Measurements from ENCODE around the gene NTHL1. TPM values are rescaled to one million over a fixed set of nuclear protein-coding genes. Genes with fewer than 3 reads are reported as not detected.

Gene NTHL1
- total and polyA plus RNA-seq, 10 of the 15 experiments (the other 5 are each of a cell fraction or from before 2014, with no cell fraction given): 0.85 to 54.7 (median 39.0) TPM

- FAIRE-seq (no peak), ATAC-seq (no peak), DNase-seq (ENCODE audit: low read depth, low spot score) (no peak)
- Histone ChIP-seq H3K4me2 (ENCODE audit: control insufficient read depth, insufficient read depth) (no peak overlapping the region), H3K9ac (ENCODE audit: control insufficient read depth, insufficient read depth, low read length) (no peak overlapping the region), H3K4me3 (no peak overlapping the region), H3K79me2 (ENCODE audit: control insufficient read depth, insufficient read depth, low read length) (no peaks in the 10 kb centered on the region), H3K9me3 (replicated peaks; ENCODE audit: control insufficient read depth, insufficient read depth, low read length) (no peaks in the 10 kb centered on the region), H3K27ac (ENCODE audit: control insufficient read depth, insufficient read depth) (no peak overlapping the region), H2AFZ (ENCODE audit: control insufficient read depth, low read depth, low read length) (no peak overlapping the region), H3K36me3 (ENCODE audit: control insufficient read depth in 2 of 2, insufficient read depth in 2 of 2, low read length in 1 of 2) (no peaks in the 10 kb centered on the region), H4K20me1 (ENCODE audit: control insufficient read depth, insufficient read depth) (peaks cover 5% of the 10 kb centered on the region; the same call in 1 of the 2 replicates), H3K27me3 (replicated peaks in 1 of 2; ENCODE audit: control insufficient read depth in 2 of 2, insufficient read depth in 2 of 2, low read length in 1 of 2) (peaks cover 11 to 13% of the 10 kb centered on the region in 2 experiments), H3K4me1 (ENCODE audit: control insufficient read depth, insufficient read depth, low read length) (peaks cover under 1% of the 10 kb centered on the region; the same call in 1 of the 2 replicates)
- SMC1A ChIA-PET (ENCODE audit: uncharacterized antibody, unreplicated experiment): interaction anchor here (0.9 kb wide), 1 partner anchor 112 kb away, joined by 4 read pairs; no protein-coding TSS in a partner anchor
- RAD21 ChIA-PET (ENCODE audit: unreplicated experiment): no interaction called here
- intact Hi-C loops (cut with micrococcal nuclease; ENCODE audit: unreplicated experiment): no loop called here
- in situ Hi-C loops (cut with MboI): no loop called here
- BruUV-seq (replicated peaks): no TSS peak
- WGBS (ENCODE audit: insufficient coverage, insufficient replicate concordance, low lambda C conversion rate, missing lambda C conversion rate): 69% methylated on average over 18 of the region's 18 CpGs
- POLR2A ChIA-PET: no interaction called here
- CTCF ChIA-PET: no interaction called here
- TF ChIP-seq, protein P1, sequence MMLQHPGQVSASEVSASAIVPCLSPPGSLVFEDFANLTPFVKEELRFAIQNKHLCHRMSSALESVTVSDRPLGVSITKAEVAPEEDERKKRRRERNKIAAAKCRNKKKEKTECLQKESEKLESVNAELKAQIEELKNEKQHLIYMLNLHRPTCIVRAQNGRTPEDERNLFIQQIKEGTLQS (IDR thresholded peaks at IDR 0.05; ENCODE audit: borderline replicate concordance, extremely low read depth, low read depth, low read length): no peak
- TF ChIP-seq TAF1 (IDR thresholded peaks at IDR 0.05; ENCODE audit: borderline replicate concordance, low read depth, low read length) (no peak), ELK1 (IDR thresholded peaks at IDR 0.05; ENCODE audit: low read depth, low read length) (no peak), SP1 (IDR thresholded peaks at IDR 0.05; ENCODE audit: low read depth, low read length) (no peak), BHLHE40 (IDR thresholded peaks at IDR 0.05; ENCODE audit: borderline replicate concordance in 1 of 2, low read depth in 2 of 2, low read length in 1 of 2) (no peak), MEF2A (IDR thresholded peaks at IDR 0.05; ENCODE audit: insufficient read depth, low read depth, low read length) (no peak), KDM1A (IDR thresholded peaks at IDR 0.05; ENCODE audit: borderline replicate concordance) (no peak), IRF4 (IDR thresholded peaks at IDR 0.05; ENCODE audit: low read depth, low read length) (no peak), HSF1 (IDR thresholded peaks at IDR 0.05; ENCODE audit: low read depth, low read length) (no peak), MTA2 (IDR thresholded peaks at IDR 0.05; ENCODE audit: low read depth) (no peak), ZNF274 (IDR thresholded peaks at IDR 0.05; ENCODE audit: insufficient read depth, insufficient read length) (no peak)
- TF ChIP-seq, protein P2, sequence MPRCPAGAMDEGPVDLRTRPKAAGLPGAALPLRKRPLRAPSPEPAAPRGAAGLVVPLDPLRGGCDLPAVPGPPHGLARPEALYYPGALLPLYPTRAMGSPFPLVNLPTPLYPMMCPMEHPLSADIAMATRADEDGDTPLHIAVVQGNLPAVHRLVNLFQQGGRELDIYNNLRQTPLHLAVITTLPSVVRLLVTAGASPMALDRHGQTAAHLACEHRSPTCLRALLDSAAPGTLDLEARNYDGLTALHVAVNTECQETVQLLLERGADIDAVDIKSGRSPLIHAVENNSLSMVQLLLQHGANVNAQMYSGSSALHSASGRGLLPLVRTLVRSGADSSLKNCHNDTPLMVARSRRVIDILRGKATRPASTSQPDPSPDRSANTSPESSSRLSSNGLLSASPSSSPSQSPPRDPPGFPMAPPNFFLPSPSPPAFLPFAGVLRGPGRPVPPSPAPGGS (IDR thresholded peaks at IDR 0.05; ENCODE audit: borderline replicate concordance, insufficient read depth, low read depth, low read length, poor library complexity, severe bottlenecking): no peak
- TF ChIP-seq, protein P3, sequence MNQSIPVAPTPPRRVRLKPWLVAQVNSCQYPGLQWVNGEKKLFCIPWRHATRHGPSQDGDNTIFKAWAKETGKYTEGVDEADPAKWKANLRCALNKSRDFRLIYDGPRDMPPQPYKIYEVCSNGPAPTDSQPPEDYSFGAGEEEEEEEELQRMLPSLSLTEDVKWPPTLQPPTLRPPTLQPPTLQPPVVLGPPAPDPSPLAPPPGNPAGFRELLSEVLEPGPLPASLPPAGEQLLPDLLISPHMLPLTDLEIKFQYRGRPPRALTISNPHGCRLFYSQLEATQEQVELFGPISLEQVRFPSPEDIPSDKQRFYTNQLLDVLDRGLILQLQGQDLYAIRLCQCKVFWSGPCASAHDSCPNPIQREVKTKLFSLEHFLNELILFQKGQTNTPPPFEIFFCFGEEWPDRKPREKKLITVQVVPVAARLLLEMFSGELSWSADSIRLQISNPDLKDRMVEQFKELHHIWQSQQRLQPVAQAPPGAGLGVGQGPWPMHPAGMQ (IDR thresholded peaks at IDR 0.05; ENCODE audit: borderline replicate concordance): no peak
- TF ChIP-seq, protein P4, sequence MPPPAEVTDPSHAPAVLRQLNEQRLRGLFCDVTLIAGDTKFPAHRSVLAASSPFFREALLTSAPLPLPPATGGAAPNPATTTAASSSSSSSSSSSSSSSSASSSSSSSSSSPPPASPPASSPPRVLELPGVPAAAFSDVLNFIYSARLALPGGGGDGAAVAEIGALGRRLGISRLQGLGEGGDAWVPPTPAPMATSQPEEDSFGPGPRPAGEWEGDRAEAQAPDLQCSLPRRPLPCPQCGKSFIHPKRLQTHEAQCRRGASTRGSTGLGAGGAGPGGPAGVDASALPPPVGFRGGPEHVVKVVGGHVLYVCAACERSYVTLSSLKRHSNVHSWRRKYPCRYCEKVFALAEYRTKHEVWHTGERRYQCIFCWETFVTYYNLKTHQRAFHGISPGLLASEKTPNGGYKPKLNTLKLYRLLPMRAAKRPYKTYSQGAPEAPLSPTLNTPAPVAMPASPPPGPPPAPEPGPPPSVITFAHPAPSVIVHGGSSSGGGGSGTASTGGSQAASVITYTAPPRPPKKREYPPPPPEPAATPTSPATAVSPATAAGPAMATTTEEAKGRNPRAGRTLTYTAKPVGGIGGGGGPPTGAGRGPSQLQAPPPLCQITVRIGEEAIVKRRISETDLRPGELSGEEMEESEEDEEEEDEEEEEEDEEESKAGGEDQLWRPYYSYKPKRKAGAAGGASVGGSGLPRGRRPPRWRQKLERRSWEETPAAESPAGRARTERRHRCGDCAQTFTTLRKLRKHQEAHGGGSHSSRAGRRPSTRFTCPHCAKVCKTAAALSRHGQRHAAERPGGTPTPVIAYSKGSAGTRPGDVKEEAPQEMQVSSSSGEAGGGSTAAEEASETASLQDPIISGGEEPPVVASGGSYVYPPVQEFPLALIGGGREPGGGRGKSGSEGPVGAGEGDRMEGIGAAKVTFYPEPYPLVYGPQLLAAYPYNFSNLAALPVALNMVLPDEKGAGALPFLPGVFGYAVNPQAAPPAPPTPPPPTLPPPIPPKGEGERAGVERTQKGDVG (CRISPR knock-in tag; IDR thresholded peaks at IDR 0.05): no peak
Measured at GRCh38 chr16:2028620-2029220, 18.9 kb downstream of the NTHL1 start.
